Progenitor cell of endocrine pancreas (in vitro differentiated cells): ENCODE data around the gene TMCC2. TPM values are rescaled to one million over a fixed set of nuclear protein-coding genes. Genes with fewer than 3 reads are reported as not detected.

Experiments used
- DNase-seq: peaks from one replicate; pipeline ENCODE4 v3.0.0; 2021; ENCODE audit warnings: low spot score; ENCODE audit not compliant: unreplicated experiment
- H3K27ac Mint-ChIP-seq: 2 replicates; pipeline ENCODE4 v1.8.0; 2021; ENCODE audit warnings: mild to moderate bottlenecking, moderate library complexity, mixed read lengths
- H3K27me3 Mint-ChIP-seq: 2 replicates; pipeline ENCODE4 v1.8.0; 2021; ENCODE audit warnings: mixed read lengths
- H3K36me3 Mint-ChIP-seq: 2 replicates; pipeline ENCODE4 v1.8.0; 2022; ENCODE audit warnings: mixed read lengths; ENCODE audit not compliant: insufficient read depth
- H3K4me1 Mint-ChIP-seq: 2 replicates; pipeline ENCODE4 v1.8.0; 2021; ENCODE audit warnings: low read depth, mixed read lengths
- H3K4me3 Mint-ChIP-seq: 2 replicates; pipeline ENCODE4 v1.8.0; 2021; ENCODE audit warnings: low read depth, mild to moderate bottlenecking, moderate library complexity, mixed read lengths
- H3K9me3 Mint-ChIP-seq: 2 replicates; pipeline ENCODE4 v1.8.0; 2021; ENCODE audit warnings: low read depth, mixed read lengths
- total RNA-seq: library from RNA; stranded (reverse); gene quantifications from 2 replicates; pipeline ENCODE4 v1.2.1, GENCODE V29; 2021
- TF ChIP-seq, protein P1 (sequence below): fragments of 200-600 bp; sonication (generic); IDR thresholded peaks from one replicate; pipeline ENCODE4 v1.5.0; 2021; ENCODE audit warnings: antibody characterized with exemption, mild to moderate bottlenecking; ENCODE audit not compliant: unreplicated experiment

The TMCC2 gene
- total RNA-seq, 1 donor from 2014 or later: 4.6 TPM

DNA sequence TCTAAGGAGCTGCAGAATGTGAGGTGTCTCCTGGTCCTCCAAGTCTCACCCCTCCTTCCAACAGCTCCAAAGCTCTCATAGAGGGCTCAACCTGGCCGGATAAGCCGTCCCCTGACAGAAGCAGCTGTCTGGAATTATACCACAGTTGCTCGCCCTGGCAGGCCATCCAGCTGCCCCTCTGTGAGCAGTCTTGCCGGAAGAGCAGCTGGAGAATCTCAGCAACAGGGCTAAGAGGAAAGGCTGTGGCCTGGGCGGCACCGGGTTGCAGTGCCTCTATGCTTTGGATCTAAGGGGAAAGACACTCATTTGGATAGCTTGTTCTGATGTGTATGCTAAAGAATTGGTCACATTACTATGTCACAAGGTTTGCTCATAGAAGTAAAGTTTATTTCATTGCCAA is 12.4 kb downstream of the TMCC2 start:
- H3K4me1 Mint-ChIP-seq: no peaks in the 10 kb centered on the region
- H3K36me3 Mint-ChIP-seq: no peaks in the 10 kb centered on the region
- no peaks in the 10 kb centered on the region for H3K27me3 Mint-ChIP-seq
- DNase-seq: no peak
- no peak overlapping the region for H3K4me3 Mint-ChIP-seq
- H3K27ac Mint-ChIP-seq: no peak overlapping the region
- H3K9me3 Mint-ChIP-seq: no peaks in the 10 kb centered on the region
- TF ChIP-seq, protein P1, sequence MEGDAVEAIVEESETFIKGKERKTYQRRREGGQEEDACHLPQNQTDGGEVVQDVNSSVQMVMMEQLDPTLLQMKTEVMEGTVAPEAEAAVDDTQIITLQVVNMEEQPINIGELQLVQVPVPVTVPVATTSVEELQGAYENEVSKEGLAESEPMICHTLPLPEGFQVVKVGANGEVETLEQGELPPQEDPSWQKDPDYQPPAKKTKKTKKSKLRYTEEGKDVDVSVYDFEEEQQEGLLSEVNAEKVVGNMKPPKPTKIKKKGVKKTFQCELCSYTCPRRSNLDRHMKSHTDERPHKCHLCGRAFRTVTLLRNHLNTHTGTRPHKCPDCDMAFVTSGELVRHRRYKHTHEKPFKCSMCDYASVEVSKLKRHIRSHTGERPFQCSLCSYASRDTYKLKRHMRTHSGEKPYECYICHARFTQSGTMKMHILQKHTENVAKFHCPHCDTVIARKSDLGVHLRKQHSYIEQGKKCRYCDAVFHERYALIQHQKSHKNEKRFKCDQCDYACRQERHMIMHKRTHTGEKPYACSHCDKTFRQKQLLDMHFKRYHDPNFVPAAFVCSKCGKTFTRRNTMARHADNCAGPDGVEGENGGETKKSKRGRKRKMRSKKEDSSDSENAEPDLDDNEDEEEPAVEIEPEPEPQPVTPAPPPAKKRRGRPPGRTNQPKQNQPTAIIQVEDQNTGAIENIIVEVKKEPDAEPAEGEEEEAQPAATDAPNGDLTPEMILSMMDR: no peak

DNA sequence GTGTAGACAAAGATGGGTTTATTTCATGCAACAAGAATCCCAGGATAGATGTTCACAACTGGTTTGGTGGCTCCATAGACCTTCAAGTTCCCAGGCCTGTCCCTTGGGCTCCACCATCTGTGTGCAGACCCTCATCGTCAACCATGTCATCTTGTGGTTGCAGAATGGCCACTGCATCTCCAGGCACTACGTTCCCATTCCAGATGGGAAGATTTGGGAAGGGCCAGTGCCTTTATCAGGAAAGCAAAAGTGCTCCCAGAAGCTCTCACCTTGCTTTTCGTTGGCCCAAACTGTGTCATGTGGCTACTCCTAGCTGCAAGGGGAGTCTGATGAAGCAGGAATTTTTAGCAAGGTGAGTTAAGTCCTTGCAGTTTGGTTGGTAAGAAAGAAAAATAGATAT is 12.8 kb downstream of the TMCC2 start:
- no peaks in the 10 kb centered on the region for H3K27me3 Mint-ChIP-seq
- no peaks in the 10 kb centered on the region for H3K4me1 Mint-ChIP-seq
- TF ChIP-seq, protein P1: no peak
- no peaks in the 10 kb centered on the region for H3K9me3 Mint-ChIP-seq
- H3K4me3 Mint-ChIP-seq: no peak overlapping the region
- no peak for DNase-seq
- no peaks in the 10 kb centered on the region for H3K36me3 Mint-ChIP-seq
- H3K27ac Mint-ChIP-seq: no peak overlapping the region

DNA sequence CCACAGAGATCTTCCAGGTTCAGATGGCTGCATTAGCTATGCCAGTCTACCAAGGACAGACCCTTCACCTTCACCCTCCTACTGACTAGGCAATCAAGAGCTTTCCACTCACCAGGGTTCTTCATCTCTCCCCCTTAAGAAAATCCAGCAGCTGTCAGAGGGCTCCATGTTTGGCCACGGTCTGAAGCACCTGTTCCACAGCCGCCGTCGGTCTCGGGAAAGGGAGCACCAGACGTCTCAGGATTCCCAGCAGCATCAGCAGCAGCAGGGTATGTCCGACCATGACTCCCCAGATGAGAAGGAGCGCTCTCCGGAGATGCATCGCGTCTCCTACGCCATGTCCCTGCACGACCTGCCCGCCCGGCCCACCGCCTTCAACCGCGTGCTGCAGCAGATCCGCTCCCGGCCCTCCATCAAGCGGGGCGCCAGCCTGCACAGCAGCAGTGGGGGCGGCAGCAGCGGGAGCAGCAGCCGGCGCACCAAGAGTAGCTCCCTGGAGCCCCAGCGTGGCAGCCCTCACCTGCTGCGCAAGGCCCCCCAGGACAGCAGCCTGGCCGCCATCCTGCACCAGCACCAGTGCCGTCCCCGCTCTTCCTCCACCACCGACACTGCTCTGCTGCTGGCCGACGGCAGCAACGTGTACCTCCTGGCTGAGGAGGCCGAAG is 13.8 kb downstream of the TMCC2 start:
- no peaks in the 10 kb centered on the region for H3K9me3 Mint-ChIP-seq
- no peaks in the 10 kb centered on the region for H3K36me3 Mint-ChIP-seq
- H3K4me1 Mint-ChIP-seq: no peaks in the 10 kb centered on the region
- no peak overlapping the region for H3K4me3 Mint-ChIP-seq
- DNase-seq: no peak
- TF ChIP-seq, protein P1: no peak
- no peak overlapping the region for H3K27ac Mint-ChIP-seq
- no peaks in the 10 kb centered on the region for H3K27me3 Mint-ChIP-seq

DNA sequence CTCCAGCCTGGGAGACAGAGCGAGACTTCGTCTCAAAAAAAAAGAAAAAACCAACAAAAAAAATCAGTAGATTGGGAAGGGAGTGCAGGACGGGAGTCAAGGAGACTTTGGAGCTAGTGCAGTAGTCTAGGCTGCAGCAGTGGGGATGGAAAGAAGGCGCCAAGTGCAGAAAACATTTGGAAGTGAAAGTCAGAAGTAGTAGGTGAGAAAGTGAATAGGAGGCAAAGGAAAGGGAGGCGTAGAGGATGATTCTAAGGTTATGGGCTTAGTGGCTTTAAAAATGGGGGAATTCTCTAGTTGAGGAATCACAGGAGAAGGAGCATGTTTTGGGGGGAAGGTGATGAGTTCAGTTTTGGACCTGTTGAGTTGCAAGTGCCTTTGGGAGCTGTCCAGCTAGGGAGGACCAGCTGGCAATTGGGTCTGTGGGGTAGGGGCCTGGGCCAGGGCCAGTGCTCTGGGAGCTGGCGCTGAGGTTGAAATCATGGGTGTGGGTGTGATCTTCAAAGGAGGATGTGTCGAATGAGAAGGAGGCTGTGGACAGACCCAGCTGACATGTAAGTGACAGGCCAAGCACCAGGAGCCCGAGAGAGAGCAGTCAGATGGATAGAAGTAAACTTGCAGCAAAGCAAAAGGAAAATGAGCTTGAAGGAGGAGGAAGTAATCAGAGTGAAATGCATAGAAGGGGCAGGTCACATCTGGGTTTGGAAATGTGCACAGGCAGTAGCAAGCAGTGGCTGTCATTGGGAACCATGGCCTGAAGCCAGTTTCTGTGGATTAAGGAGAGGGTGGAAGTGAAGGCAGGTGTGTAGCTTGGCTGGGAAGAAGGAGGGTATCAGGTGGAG is 15.8 kb downstream of the TMCC2 start:
- DNase-seq: no peak
- Mint-ChIP-seq H3K9me3 (no peaks in the 10 kb centered on the region), H3K4me1 (no peaks in the 10 kb centered on the region), H3K27ac (no peak overlapping the region), H3K27me3 (no peaks in the 10 kb centered on the region), H3K36me3 (no peaks in the 10 kb centered on the region), H3K4me3 (no peak overlapping the region)
- TF ChIP-seq, protein P1: no peak

DNA sequence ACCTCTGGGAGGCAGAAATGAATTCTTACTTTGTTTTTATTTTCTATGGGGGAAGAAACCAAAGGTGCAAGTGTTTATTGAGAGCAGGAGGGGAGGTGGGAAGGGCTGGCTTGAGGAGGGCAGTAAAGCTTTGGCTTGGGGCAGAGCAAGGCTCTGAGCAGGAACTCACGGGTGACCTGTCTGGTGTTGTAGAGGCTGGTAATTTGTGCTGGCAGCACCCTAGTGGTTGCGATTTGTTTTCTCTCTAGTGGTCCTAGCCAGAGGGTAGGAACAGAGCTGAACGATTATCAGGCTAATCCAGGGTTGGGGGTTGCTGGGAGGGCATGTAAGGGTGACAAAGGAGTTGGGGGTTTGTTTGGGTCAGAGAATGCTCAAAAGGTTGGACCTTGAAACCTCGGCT is 16.6 kb downstream of the TMCC2 start:
- DNase-seq: no peak
- Mint-ChIP-seq H3K27me3 (no peaks in the 10 kb centered on the region), H3K4me3 (no peak overlapping the region), H3K36me3 (no peaks in the 10 kb centered on the region), H3K27ac (no peak overlapping the region), H3K4me1 (no peaks in the 10 kb centered on the region), H3K9me3 (no peaks in the 10 kb centered on the region)
- TF ChIP-seq, protein P1: no peak
